HL-60 (cell line): ENCODE data around the gene GABBR1.

ENCODE experiments used
- CTCF ChIP-seq: IDR thresholded peaks from one replicate; pipeline ENCODE4 v1.5.1; 2011; ENCODE audit warnings: low read length, control low read depth, inconsistent platforms; ENCODE audit not compliant: insufficient read depth
- GABPA ChIP-seq: IDR thresholded peaks from 2 replicates; pipeline ENCODE4 v1.6.1; 2012; ENCODE audit warnings: low read depth
- POLR2AphosphoS5 ChIP-seq: IDR thresholded peaks from 2 replicates; pipeline ENCODE4 v1.6.1; 2012; ENCODE audit warnings: low read depth
- REST ChIP-seq: IDR thresholded peaks from 2 replicates; pipeline ENCODE4 v1.6.1; 2012; ENCODE audit warnings: low read depth; ENCODE audit not compliant: insufficient replicate concordance
- SPI1 ChIP-seq: IDR thresholded peaks from 2 replicates; pipeline ENCODE4 v1.6.1; 2012; ENCODE audit warnings: low read depth, mild to moderate bottlenecking, borderline replicate concordance

GRCh38 chr6:29563435-29563965 is 69.5 kb downstream of the GABBR1 start:
- TF ChIP-seq CTCF (no peak), REST (no peak), SPI1 (no peak), POLR2AphosphoS5 (no peak), GABPA (no peak)
